ENCODE measurements around the gene MBOAT1.
"Not testable (repeated sequence)": the region's sequence is repeated elsewhere in the genome, so short reads cannot be mapped to it uniquely, and the experiment has no call there.

Gene MBOAT1

DNA sequence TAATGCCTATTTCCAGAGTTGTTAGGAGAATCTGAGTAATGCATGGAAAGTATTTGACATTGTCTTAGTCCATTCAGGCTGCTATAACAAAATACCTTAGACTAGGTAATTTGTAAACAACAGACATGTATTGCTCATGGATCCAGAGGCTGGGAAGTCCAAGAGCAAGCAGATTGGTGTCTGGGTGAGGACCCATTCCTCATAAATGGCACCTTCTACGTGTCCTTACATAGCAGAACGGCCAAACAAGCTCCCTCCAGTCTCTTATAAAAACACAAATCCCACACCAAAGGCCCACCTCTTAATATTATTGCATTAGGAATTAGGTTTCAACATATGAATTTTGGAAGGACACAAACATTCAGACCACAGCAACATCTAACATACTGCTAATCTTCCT, 30.2 kb downstream of the MBOAT1 start:
- H3K27ac ChIP-seq: no peak overlapping the region
- TF ChIP-seq CTCF (IDR thresholded peaks at IDR 0.05): no peak
- TF ChIP-seq ZFX (IDR thresholded peaks at IDR 0.05; ENCODE audit: borderline replicate concordance): no peak

DNA sequence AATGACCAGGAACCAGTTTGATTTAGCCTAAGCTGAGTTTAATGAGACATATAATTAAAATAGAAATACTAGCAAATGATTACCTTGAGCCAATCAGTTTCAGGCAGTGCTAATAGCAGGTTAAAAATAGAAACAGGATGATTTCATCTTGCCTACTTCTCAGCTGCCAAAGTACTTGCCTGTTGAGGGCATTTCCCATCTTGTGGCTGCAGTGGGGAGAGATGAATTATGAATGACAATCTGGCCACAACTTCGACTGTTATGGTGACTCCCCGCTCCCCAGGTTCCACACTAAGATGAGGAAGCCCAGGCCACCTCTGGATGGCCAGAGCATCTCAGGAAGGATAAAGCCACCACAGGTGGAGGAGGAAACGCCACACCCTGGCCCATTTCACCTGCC, 31.3 kb downstream of the MBOAT1 start:
- H3K27ac ChIP-seq: no peak overlapping the region
- TF ChIP-seq CTCF (IDR thresholded peaks at IDR 0.05): no peak
- no peak for TF ChIP-seq ZFX (IDR thresholded peaks at IDR 0.05; ENCODE audit: borderline replicate concordance)

DNA sequence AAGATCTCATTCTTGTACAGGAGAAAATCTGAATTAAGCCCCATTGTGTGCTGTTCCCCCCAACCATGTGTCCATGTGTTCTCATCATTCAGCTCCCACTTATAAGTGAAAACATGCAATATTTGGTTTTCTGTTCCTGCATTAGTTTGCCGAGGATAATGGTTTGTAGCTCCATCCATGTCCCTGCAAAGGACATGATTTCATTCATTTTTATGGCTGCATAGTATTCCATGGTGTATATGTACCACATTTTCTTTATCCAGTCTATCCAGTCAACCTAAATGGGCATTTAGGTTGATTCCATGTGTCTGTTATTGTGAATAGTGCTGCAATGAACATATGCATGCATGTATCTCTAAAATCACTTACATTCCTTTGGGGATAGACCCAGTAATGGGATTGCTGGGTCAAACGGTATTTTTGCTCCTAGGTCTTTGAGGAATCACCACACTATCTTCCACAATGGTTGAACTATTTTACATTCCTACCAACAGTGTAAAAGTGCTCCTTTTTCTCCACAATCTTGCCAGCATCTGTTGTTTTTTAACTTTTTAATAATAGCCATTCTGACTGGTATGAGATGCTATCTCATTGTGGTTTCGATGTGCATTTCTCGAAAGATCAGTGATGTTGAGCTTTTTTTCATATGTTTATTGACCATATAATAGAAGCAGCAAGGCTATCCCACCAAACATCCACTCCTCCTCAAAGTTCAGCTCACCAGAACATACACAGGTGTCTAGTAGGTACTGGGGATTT, 32.8 kb downstream of the MBOAT1 start:
- not testable (repeated sequence) for H3K27ac ChIP-seq

DNA sequence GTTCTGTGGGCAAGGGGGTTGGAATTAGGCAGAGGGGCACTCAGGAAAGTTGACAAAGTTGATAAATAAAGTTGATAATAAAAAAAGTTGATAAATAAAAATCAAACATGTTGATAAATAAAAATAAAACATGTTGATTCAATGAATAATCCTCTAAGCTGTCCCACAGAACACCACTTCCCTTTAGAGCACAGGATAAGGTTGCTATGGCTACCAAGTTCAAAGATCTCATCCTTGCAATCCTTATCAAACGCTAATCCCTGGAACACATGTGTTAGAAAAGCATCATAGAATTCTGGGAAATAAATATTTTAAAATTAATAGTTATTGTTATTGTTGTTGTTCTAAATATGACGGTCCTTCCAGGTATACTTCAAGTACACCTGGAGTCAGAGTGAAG, 33.9 kb downstream of the MBOAT1 start:
- no peak overlapping the region for H3K27ac ChIP-seq
- TF ChIP-seq CTCF (IDR thresholded peaks at IDR 0.05): no peak
- no peak for TF ChIP-seq ZFX (IDR thresholded peaks at IDR 0.05; ENCODE audit: borderline replicate concordance)

- no peak for TF ChIP-seq CTCF (IDR thresholded peaks at IDR 0.05)
- TF ChIP-seq ZFX (IDR thresholded peaks at IDR 0.05; ENCODE audit: borderline replicate concordance): no peak
- no peak overlapping the region for H3K27ac ChIP-seq
Measured at GRCh38 chr6:20175810-20176410, 36.4 kb downstream of the MBOAT1 start.

DNA sequence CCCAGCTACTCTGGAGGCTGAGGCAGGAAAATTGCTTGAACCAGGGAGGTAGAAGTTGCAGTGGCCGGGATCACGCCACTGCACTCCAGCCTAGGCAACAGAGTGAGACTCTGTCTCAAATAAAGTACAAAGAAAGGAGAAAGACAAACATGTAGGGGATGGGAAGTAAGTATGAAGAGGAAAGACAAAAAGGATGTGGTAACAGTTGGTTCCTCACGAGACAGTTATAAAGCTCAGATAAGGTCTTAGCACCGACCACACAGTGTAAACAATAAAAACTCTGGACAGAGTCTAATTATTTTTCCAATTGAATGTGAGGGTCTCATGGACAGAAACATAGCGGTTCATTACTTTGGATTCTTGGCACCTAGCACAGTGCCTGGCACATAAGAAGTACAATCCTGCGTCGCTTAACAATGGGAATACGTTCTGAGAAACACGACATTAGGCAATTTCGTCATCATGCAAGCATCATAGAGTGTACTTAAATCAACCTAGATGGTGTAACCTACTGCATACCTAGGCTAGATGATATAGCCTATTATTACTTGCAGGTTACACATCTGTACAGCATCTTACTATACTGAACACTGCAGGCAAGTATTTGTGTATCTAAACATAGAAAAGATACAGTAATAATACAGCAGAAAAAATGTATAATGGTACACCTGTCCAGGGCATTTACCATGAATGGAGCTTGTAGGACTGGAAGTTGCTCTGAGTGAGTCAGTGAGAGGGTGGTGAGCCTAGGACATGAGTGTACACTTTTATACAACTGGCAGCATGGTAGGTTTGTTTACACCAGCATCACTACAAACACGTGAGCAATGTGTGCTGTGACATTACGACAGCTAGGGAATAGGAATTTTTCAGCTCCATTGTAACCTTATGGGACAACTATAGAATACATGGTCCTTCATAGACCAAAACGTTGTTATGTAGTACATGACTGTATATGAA, 38.2 kb downstream of the MBOAT1 start:
- no peak overlapping the region for H3K27ac ChIP-seq

More for the DNA sequence above, 38.2 kb downstream of the MBOAT1 start:
- TF ChIP-seq CTCF (IDR thresholded peaks at IDR 0.05) (no peak), ZFX (IDR thresholded peaks at IDR 0.05; ENCODE audit: borderline replicate concordance) (no peak)

Data from 22Rv1 (cell line).